Embryonic facial prominence (tissue), 1 donor: ENCODE data around the gene SLC5A10.

Experiments used
- DNase-seq: peaks from one replicate; pipeline ENCODE4 v3.0.0-alpha.2; 2016; ENCODE audit errors: extremely low spot score

The SLC5A10 gene

GRCh38 chr17:18984273-18985114, 32.5 kb downstream of the SLC5A10 start:
- no peak for DNase-seq

GRCh38 chr17:18985475-18985874, 33.5 kb downstream of the SLC5A10 start:
- DNase-seq: no peak

- DNase-seq: no peak
These were observed 34.7 kb downstream of the SLC5A10 start for GRCh38 chr17:18986541-18987229.

GRCh38 chr17:18987230-18987610, 35.3 kb downstream of the SLC5A10 start:
- DNase-seq: no peak

GRCh38 chr17:18987862-18988545, 36.0 kb downstream of the SLC5A10 start:
- DNase-seq: no peak

GRCh38 chr17:18988546-18989173, 36.7 kb downstream of the SLC5A10 start:
- no peak for DNase-seq

- no peak for DNase-seq
These were observed 38.4 kb downstream of the SLC5A10 start for GRCh38 chr17:18990331-18990730.

GRCh38 chr17:18991531-18992315, 39.8 kb downstream of the SLC5A10 start:
- DNase-seq: no peak

GRCh38 chr17:18992454-18993130, 40.6 kb downstream of the SLC5A10 start:
- DNase-seq: no peak

- no peak for DNase-seq
These were observed 42.1 kb downstream of the SLC5A10 start for GRCh38 chr17:18993905-18994526.

- no peak for DNase-seq
These were observed 42.7 kb downstream of the SLC5A10 start for GRCh38 chr17:18994631-18995030.

GRCh38 chr17:18995220-18995619, 43.3 kb downstream of the SLC5A10 start:
- DNase-seq: no peak

GRCh38 chr17:18996458-18996857, 44.5 kb downstream of the SLC5A10 start:
- no peak for DNase-seq

GRCh38 chr17:18997650-18998196, 45.8 kb downstream of the SLC5A10 start:
- DNase-seq: no peak

- no peak for DNase-seq
These were observed 47.4 kb downstream of the SLC5A10 start for GRCh38 chr17:18999394-18999793.

GRCh38 chr17:18999911-19000310, 47.9 kb downstream of the SLC5A10 start:
- DNase-seq: no peak

- DNase-seq: no peak
These were observed 48.8 kb downstream of the SLC5A10 start for GRCh38 chr17:19000531-19001325.

- no peak for DNase-seq
These were observed 50.1 kb downstream of the SLC5A10 start for GRCh38 chr17:19001907-19002590.
